HuH-7 (cell line): Measurements from ENCODE around the gene HTN3.
"Not testable (repeated sequence)": the region's sequence is repeated elsewhere in the genome, so short reads cannot be mapped to it uniquely, and the experiment has no call there.

ENCODE experiments used
- DNase-seq: peaks from one replicate; pipeline ENCODE4 v3.0.0; 2011; ENCODE audit warnings: low spot score

HTN3 gene

GRCh38 chr4:70028159-70028558 is at the start of gene HTN3:
Gene HTN3 (plus strand): TSS chr4:70028459. CDS start chr4:70030741, 2,282 bp downstream.
- not testable (repeated sequence) for DNase-seq

- no peak for DNase-seq
Observed at GRCh38 chr4:69984030-69984443, 44.2 kb upstream of the HTN3 start.

GRCh38 chr4:69986663-69987062 is 41.6 kb upstream of the HTN3 start:
- no peak for DNase-seq

- DNase-seq: no peak
Observed at GRCh38 chr4:69991016-69991415, 37.2 kb upstream of the HTN3 start.

DNA sequence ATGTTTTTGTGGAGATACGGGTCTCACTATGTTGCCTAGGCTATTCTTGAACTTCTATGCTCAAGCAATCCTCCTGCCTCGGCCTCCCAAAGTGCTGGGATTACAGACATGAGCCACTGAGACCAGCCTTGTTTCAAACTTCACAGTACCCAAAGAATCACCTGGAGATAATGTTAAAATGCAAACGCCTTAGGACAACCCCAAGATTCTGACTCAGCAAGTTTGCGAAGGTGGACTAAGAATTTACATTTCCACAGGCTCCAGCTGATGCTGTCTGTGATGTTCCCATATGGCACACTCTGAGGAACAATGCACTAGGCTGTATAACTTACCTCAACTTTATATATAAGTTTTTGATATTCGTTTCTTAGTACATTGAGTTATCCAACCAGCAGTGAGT is 33.5 kb upstream of the HTN3 start:
- DNase-seq: no peak

DNA sequence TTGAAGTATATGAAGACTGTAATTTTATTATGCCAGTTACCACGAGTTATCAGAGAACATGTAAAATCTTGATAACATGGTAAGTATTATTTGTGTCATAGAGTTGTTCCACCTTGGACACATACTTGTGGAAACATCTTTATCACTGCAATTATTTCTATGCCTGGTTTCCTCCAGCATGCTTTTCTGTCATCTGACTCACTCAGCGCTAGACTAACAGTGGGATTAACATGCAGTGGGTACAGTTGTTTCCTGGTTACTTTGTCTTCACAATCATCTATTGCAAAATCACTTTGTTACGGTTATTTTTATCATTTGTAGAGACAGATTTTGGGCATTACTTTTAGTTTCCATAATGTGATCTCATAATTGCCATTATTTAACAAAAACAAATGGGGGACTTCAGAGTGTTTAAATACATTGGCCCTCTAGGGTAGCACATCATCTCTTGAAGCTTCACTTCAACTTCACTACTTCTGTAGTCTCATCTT is 32.7 kb upstream of the HTN3 start, which contains the start of gene STATH:
Gene STATH (plus strand): TSS at position 441 of the 491 bp plus-strand sequence. CDS start 2,472 bp downstream, outside the sequence.
- DNase-seq: no peak

GRCh38 chr4:69999420-69999819 is 28.8 kb upstream of the HTN3 start:
- no peak for DNase-seq

DNA sequence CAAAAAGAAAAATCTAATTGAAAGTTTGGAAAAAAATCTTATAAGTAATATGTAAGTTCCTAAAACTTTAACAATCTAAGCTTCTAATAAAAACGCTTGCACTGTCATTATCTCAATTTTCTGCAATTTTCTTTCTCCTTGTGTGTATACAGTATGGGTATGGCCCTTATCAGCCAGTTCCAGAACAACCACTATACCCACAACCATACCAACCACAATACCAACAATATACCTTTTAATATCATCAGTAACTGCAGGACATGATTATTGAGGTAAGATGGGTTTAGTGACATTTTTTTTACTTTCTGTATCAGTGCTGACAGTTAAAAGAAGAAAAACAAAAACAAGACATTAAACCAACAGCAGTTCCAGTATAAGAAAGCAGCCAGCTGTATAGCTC is 27.5 kb upstream of the HTN3 start:
- DNase-seq: no peak

GRCh38 chr4:70002507-70002906 is 25.8 kb upstream of the HTN3 start:
- DNase-seq: no peak

DNA sequence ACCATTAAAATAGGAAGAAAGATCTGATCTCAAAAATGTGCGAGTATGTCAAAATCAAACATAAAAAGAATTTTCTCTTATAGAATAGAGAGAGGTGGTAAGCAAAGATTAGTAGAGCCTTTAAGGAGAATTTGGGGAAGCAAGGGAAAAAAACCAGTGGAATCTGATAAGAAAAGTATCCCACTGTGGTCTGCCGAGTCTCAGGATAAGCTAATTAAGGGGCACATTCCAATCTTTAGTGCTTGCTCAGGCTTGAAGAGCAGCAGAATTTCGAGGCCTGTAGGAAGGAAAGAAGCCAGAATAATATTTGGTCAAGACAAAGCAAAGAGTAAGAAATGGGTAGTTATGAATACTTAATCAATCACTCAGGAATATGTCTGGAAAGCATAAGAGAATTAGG is 19.5 kb upstream of the HTN3 start:
- DNase-seq: no peak

DNA sequence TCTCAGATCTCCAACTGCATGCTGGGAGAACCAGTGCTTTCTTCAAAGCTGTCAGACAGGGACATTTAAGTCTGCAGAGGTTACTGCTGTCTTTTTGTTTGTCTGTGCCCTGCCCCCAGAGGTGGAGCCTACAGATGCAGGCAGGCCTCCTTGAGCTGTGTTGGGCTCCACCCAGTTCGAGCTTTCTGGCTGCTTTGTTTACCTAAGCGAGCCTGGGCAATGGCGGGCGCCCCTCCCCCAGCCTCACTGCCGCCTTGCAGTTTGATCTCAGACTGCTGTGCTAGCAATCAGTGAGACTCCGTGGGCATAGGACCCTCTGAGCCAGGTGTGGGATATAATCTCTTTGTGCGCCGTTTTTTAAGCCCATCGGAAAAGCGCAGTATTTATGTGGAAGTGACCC is 9.3 kb upstream of the HTN3 start:
- DNase-seq: not testable (repeated sequence)

- DNase-seq: no peak
Observed at GRCh38 chr4:70023218-70023617, 5.0 kb upstream of the HTN3 start.

DNA sequence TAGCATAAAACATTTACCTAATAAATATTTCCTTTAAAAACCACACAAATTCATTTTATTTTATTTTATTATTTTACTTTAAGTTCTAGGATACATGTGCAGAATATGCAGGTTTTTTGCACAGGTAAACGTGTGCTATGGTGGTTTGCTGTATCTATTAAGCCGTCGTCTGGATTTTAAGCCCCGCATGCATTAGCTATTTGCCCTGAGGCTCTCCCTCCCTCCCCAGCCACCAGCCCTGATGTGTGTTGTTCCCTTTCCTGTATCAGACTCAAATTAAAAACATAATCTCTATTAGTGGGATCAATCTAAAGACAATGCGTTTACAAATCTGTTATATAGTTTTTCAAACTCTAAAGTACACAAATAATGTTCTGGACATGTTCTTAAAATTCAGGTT is 1.2 kb upstream of the HTN3 start:
- no peak for DNase-seq

DNA sequence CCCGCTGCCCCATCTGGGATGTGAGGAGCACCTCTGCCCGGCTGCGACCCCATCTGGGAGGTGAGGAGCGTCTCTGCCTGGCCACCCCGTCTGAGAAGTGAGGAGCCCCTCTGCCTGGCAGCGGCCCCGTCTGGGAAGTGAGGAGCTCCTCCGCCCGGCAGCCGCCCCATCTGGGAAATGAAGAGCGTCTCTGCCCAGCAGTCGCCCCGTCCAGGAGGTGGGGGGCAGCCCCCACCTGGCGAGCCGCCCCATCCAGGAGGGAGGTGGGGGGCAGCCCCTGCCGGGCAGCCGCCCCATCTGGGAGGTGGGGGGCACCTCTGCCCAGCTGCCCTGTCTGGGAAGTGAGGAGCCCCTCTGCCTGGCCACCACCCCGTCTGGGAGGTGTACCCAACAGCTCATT is 9.3 kb downstream of the HTN3 start:
- not testable (repeated sequence) for DNase-seq

DNA sequence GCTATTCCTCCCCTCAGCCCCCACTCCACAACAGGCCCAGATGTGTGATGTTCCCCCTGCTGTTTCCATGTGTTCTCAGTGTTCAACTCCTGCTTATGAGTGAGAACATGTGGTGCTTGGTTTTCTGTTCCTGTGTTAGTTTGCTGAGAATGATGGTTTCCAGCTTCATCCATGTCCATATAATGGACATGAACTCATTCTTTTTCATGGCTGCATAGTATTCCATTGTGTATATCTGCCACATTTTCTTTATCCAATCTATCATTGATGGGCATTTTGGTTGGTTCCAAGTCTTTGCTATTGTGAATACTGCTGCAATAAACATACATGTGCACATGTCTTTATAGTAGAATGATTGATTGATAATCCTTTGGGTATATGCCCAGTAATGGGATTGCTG is 11.7 kb downstream of the HTN3 start:
- not testable (repeated sequence) for DNase-seq

GRCh38 chr4:70041652-70042286 is 13.5 kb downstream of the HTN3 start:
- no peak for DNase-seq

GRCh38 chr4:70050138-70050537 is 21.9 kb downstream of the HTN3 start, which contains the start of gene HTN1:
Gene HTN1 (plus strand): TSS chr4:70050438. CDS start chr4:70053077, 2,639 bp downstream.
- DNase-seq: not testable (repeated sequence)

DNA sequence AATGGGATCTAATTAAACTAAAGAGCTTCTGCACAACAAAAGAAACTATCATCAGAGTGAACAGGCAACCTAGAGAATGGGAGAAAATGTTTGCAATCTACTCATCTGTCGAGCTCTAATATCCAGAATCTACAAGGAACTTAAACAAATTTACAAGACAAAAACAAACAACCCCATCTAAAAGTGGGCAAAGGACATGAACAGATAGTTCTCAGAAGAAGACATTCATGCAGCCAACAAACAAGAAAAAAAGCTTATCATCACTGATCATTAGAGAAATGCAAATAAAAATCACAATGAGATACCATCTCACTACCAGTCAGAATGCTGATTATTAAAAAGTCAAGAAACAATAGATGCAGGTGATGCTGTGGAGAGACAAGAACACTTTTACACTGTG is 28.3 kb downstream of the HTN3 start:
- DNase-seq: not testable (repeated sequence)

DNA sequence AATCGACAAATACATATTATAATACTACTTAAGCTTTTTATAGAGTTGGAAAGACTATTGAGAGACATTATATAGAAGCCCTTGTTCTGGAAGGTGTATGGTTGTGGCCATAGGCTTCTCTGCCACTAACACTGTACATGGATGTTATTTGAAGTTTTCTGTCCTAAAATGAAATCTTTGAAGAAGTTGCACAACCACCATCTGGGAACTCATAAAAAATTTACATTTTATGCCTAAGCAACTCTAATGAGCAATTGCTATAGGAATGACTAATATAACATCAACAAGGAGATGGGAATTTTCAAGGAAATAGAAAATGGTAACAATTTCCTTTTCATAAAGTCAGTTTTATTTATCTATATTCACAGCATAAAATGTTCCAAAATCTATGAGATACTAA is 29.4 kb downstream of the HTN3 start:
- no peak for DNase-seq

GRCh38 chr4:70059149-70059548 is 30.9 kb downstream of the HTN3 start:
- DNase-seq: no peak

DNA sequence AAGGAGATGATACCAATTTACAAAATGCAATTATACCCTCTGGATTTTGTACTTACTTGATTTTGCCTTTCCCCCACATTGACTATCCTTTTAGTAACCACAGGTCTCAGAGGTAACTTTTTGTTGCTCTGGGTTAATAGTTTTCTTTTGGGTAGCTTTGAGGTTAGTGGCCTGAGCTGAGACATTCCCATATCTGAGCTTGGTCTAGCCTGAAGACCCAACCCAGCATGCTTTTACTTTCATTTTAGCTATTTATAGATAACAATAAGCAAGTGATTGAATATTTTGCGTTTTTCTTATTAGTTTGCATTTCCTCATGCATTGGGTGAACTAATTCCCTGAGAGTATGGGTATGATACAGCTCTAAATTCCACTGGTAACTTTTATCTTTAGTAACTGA is 33.7 kb downstream of the HTN3 start:
- no peak for DNase-seq

DNA sequence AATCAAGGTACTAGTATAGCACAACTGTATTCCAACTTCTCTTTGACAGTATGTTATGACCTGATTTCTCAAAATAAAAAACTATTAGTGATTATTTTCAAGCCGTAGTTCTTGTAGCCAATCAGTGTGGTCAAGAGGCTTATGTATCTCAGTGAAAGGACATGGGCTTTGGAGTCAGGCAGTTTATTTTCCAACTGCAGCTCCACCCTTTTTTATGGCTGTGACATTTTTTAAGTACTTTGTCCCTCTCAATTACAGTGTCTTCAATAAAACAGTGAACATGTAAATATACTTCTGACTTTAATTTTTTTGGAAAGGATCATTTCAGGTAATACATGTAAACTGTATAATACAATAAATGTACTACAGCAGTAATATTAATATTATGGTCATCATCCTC is 51.9 kb downstream of the HTN3 start:
- no peak for DNase-seq
